ENCODE data around the gene DAPP1. TPM values are rescaled to one million over a fixed set of nuclear protein-coding genes. Genes with fewer than 3 reads are reported as not detected.

The DAPP1 gene
- total and polyA plus RNA-seq, 8 donors = 0.45 to 72.4 (median 8.5) TPM

DNA sequence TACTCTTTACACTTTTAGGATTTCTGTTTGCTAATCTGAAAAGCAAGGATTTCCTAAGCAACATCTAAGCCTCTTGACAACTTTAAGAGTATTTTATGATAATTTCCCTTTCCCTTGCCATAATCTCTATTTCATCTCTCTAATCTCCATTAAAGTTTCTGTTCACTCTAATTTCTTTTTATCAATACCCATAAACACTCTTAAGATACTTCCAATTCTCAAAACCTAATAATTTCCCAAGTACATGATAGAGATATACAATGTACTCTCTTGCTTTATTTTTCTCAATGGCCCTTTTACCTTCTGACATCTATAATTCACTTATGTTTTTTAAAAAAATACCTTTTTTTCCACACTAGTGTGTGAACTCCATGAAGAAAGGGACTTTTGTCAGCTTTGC is 26.8 kb downstream of the DAPP1 start:
- Histone ChIP-seq H3K4me1 (no peaks in the 10 kb centered on the region), H3K36me3 (no peaks in the 10 kb centered on the region), H3K27ac (no peak overlapping the region), H3K27me3 (no peaks in the 10 kb centered on the region), H3K9me3 (no peaks in the 10 kb centered on the region), H3K4me3 (no peak overlapping the region)
- TF ChIP-seq POLR2AphosphoS5 (IDR thresholded peaks at IDR 0.05) (no peak), POLR2A (IDR thresholded peaks at IDR 0.05) (no peak)
- intact Hi-C loops (cut with DNase I; ENCODE audit: low total_unique reads) = no loop called here
- no peak for DNase-seq

DNA sequence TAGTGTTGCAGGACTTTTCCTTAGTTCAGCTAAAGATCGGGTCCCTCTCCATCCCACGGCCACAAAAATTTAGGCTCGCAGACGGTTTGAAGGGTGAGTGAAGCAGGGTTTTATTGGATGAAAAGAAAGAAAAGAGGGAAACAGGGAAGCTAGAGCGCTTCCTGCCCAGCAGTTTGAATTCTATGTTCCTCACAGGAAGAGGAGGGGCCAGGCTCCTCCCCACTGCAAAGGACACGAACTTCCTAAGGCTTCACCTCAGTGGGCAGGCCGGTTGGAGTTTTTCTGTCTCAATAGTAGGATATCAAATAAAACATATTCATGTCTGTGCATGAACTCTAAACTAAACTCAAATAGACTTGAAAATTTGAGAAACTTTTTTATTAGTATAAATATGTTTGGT is 27.4 kb downstream of the DAPP1 start:
- Histone ChIP-seq H3K36me3 (no peaks in the 10 kb centered on the region), H3K27me3 (no peaks in the 10 kb centered on the region), H3K9me3 (no peaks in the 10 kb centered on the region), H3K27ac (no peak overlapping the region), H3K4me1 (no peaks in the 10 kb centered on the region), H3K4me3 (no peak overlapping the region)
- TF ChIP-seq POLR2A (IDR thresholded peaks at IDR 0.05) (no peak), EP300 (IDR thresholded peaks at IDR 0.05) (no peak), POLR2AphosphoS5 (IDR thresholded peaks at IDR 0.05) (no peak)
- TF ChIP-seq, protein P1, sequence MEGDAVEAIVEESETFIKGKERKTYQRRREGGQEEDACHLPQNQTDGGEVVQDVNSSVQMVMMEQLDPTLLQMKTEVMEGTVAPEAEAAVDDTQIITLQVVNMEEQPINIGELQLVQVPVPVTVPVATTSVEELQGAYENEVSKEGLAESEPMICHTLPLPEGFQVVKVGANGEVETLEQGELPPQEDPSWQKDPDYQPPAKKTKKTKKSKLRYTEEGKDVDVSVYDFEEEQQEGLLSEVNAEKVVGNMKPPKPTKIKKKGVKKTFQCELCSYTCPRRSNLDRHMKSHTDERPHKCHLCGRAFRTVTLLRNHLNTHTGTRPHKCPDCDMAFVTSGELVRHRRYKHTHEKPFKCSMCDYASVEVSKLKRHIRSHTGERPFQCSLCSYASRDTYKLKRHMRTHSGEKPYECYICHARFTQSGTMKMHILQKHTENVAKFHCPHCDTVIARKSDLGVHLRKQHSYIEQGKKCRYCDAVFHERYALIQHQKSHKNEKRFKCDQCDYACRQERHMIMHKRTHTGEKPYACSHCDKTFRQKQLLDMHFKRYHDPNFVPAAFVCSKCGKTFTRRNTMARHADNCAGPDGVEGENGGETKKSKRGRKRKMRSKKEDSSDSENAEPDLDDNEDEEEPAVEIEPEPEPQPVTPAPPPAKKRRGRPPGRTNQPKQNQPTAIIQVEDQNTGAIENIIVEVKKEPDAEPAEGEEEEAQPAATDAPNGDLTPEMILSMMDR (IDR thresholded peaks at IDR 0.05) = no peak
- intact Hi-C loops (cut with DNase I; ENCODE audit: low total_unique reads) = no loop called here
- DNase-seq = no peak
- 83 to 89% (median 87%) methylated on average over 7 of the region's 7 CpGs for WGBS, 5 donors

DNA sequence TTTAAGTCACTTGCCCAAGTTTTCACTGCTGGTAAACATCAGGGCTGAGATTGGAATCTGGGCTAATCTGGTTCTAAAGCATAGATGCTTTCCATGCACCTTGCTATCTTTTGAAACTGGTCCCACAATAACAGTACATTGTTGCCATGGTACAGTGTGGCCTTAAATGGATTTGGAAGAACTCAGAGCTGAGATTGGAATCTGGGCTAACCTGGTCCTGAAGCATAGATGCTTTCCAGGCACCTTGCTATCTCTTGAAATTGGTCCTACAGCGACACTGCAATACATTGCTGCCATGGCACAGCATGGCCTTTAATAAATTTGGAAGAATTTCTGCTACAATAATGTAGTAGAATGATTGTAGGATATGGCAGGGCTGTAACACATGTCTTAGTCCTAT is 28.6 kb downstream of the DAPP1 start:
- 84 to 97% (median 95%) methylated on average over 1 of the region's 1 CpG for WGBS, 5 donors
- TF ChIP-seq, protein P1 (IDR thresholded peaks at IDR 0.05) = no peak
- no peak for TF ChIP-seq POLR2AphosphoS5 (IDR thresholded peaks at IDR 0.05)
- TF ChIP-seq EP300 (IDR thresholded peaks at IDR 0.05) = no peak
- no peak for TF ChIP-seq POLR2A (IDR thresholded peaks at IDR 0.05)
- intact Hi-C loops (cut with DNase I; ENCODE audit: low total_unique reads) = no loop called here
- H3K4me3 ChIP-seq = no peak overlapping the region
- H3K9me3 ChIP-seq = no peaks in the 10 kb centered on the region
- DNase-seq = no peak
- no peaks in the 10 kb centered on the region for H3K4me1 ChIP-seq
- no peak overlapping the region for H3K27ac ChIP-seq
- no peaks in the 10 kb centered on the region for H3K27me3 ChIP-seq
- no peaks in the 10 kb centered on the region for H3K36me3 ChIP-seq

DNA sequence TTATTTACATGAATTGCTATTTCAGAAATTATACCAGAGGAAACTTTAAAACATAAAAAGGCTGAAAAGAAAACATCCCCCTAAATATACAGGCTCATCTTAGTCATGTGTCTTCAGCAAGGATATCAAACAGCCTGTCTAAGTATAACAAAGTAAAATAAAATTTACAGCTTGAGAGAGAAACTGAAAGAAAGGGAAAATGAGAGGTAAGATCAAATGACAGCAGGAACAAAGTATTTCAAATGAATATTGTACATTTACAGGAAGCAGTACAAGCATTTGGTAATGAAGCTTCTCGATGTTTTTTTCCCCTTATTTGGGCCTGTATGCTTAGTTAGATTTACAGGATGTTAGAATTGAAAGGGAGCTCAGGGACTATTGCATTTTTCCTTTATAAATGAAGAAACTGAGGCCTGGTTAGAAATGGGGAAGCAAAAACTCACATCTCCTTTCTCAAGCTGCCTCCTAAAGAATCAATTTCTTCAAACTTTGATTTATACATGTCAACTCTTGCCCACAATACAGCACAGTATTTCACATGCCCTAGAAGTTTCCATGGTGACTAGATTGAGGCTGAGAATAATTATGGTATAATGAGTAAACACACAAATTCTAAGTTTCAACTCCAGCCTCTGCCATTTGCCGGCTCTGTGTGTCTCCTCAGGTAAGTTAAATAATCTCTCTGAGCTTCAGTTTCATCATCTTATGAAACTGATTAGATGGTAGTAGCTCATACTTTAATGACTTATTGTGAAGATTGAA is 29.3 kb downstream of the DAPP1 start:
- H3K36me3 ChIP-seq = no peaks in the 10 kb centered on the region
- peak overlapping the region in 1 of 5 donors; percentile 17 for H3K27ac ChIP-seq
- WGBS, 5 donors = 63 to 82% (median 73%) methylated on average over 2 of the region's 2 CpGs
- TF ChIP-seq EP300 (IDR thresholded peaks at IDR 0.05) (no peak), POLR2A (IDR thresholded peaks at IDR 0.05) (no peak), POLR2AphosphoS5 (IDR thresholded peaks at IDR 0.05) (no peak)
- TF ChIP-seq, protein P1 (IDR thresholded peaks at IDR 0.05) = no peak
- H3K4me3 ChIP-seq = no peak overlapping the region
- H3K9me3 ChIP-seq = no peaks in the 10 kb centered on the region
- H3K27me3 ChIP-seq = no peaks in the 10 kb centered on the region
- DNase-seq = no peak
- intact Hi-C loops (cut with DNase I; ENCODE audit: low total_unique reads) = no loop called here
- no peaks in the 10 kb centered on the region for H3K4me1 ChIP-seq

DNA sequence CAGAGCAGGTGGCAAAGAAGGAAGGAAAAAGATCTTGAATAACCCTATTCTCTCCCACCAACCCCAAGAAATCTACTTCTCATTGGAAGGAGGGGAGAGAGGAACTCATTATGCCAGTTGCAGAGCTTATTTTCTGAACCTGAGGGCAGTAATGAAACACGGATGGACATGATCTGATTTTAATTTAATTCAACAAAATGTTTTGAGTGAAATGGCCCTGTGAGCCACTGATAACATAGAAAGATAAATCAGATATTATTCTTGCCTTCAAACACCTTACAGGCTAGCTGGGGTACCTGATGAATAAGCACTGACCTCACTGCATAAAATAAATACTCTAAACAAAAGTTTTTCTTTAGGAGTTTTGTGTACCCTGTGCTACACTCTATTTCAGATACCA is 30.3 kb downstream of the DAPP1 start:
- no peak for DNase-seq
- WGBS, 5 donors = 20 to 53% (median 46%) methylated on average over 1 of the region's 1 CpG
- H3K36me3 ChIP-seq = no peaks in the 10 kb centered on the region
- H3K27ac ChIP-seq = no peak overlapping the region
- H3K4me3 ChIP-seq = no peak overlapping the region
- H3K9me3 ChIP-seq = no peaks in the 10 kb centered on the region
- TF ChIP-seq POLR2A (IDR thresholded peaks at IDR 0.05) (no peak), POLR2AphosphoS5 (IDR thresholded peaks at IDR 0.05) (no peak), EP300 (IDR thresholded peaks at IDR 0.05) (no peak)
- TF ChIP-seq, protein P1 (IDR thresholded peaks at IDR 0.05) = no peak
- intact Hi-C loops (cut with DNase I; ENCODE audit: low total_unique reads) = no loop called here
- H3K4me1 ChIP-seq = no peaks in the 10 kb centered on the region
- H3K27me3 ChIP-seq = no peaks in the 10 kb centered on the region
